Right ventricle myocardium superior (tissue), 1 donor: Measurements from ENCODE around the gene IFITM5. TPM values are rescaled to one million over a fixed set of nuclear protein-coding genes. Genes with fewer than 3 reads are reported as not detected.
"Not testable (repeated sequence)": the region's sequence is repeated elsewhere in the genome, so short reads cannot be mapped to it uniquely, and the experiment has no call there.

Experiments
- ATAC-seq: fragments of 200-7000 bp; cut with Tn5 transposase; one replicate; pipeline ENCODE4 v1.9.1; 2020; ENCODE audit warnings: mild to moderate bottlenecking; ENCODE audit not compliant: poor library complexity
- DNase-seq: peaks from one replicate; pipeline ENCODE4 v3.0.0-alpha.2; 2020
- intact Hi-C: fragments of 100-400 bp; cut with DNase I; formaldehyde crosslinking; loops from one replicate; pipeline ENCODE4 v1.11.2; 2022
- total RNA-seq: library from RNA; stranded (reverse); fragmentation: NEBNext Ultra II Directional; extraction: Animal tissue kit (Norgen Biotek cat#: 25700); gene quantifications from one replicate; pipeline ENCODE4 v1.2.1, GENCODE V29; 2021
- donor health status: DM: no; HTN: yes; CAD: no; lungs with severe emphysema.

IFITM5 gene
- total RNA-seq, 1 donor from 2014 or later, result not detected

DNA sequence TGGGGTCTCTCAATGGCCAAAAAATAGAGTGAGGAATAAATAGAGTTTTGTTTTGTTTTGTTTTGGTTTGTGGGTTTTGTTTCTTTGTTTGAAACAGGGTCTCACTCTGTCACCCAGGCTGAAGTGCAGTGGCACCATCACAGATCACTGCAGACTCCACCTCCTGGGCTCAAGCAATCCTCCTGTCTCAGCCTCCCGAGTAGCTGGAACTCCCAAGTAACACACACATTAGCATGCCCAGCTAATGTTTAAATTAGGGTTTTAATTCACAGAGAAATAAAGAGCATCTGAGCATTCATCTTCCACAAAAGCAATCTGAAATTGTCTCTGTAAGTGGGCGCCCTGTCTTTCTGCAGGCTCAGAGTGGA lies 30.5 kb upstream of the IFITM5 start:
- intact Hi-C loops, result no loop called here
- ATAC-seq (no peak), DNase-seq (no peak)

DNA sequence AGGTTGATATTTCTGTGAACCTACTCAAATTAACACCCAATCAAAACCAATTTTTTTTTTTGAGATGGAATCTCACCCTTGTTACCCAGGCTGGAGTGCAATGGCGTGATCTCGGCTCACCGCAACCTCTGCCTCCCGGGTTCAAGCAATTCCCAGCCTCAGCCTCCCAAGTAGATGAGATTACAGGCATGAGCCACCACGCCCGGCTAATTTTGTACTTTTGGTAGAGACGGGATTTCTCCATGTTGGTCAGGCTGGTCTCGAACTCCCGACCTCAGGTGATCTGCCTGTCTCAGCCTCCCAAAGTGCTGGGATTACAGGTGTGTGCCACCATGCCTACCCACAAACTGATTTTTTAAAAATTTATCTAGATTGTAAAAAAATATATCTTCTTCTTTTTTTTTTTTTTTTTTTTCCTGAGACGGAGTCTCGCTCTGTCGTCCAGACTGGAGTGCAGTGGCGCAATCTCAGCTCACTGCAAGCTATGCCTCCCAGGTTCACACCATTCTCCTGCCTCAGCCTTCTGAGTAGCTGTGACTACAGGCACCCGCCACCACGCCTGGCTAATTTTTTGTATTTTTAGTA lies 29.3 kb upstream of the IFITM5 start:
- DNase-seq, ATAC-seq, intact Hi-C loops: not testable (repeated sequence)

DNA sequence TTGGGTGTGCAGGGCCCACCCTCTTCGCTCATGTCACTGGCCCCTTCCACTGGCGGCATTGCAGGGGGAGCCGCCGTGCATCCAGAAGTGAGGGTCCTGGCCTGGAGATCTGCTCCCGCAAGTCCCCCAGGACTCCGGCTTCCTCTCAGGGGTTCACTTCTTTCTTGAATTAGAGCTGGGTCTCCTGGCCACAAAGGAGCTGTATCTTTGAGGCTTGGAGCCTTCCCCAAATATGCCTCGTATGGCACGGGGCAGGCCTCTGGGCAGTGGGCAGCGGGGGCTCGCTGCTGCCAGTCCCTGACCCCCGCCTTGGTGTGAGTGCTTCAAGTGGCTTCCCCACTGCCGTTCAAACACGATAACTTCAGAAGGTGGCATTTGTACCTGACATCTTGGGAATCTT lies 28.7 kb upstream of the IFITM5 start:
- intact Hi-C loops, result no loop called here
- no peak for ATAC-seq
- DNase-seq, result peak; percentile 30

DNA sequence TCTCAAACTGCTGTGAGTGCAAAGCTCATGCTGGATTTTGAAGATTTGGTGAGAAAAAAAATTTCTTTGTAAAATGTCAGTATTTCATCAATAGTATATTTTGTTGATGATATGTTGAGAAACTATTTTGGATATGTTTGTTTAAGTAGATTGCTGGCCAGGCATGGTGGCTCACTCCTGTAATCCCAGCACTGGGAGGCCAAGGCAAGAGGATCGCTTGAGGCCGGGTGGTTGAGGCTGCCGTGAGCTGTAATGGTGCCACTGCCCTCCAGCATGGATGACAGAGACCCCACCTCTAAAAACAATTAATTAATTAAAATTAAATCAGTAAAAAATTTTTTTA lies 28.2 kb upstream of the IFITM5 start:
- DNase-seq, result no peak
- intact Hi-C loops, result no loop called here
- ATAC-seq, result no peak

DNA sequence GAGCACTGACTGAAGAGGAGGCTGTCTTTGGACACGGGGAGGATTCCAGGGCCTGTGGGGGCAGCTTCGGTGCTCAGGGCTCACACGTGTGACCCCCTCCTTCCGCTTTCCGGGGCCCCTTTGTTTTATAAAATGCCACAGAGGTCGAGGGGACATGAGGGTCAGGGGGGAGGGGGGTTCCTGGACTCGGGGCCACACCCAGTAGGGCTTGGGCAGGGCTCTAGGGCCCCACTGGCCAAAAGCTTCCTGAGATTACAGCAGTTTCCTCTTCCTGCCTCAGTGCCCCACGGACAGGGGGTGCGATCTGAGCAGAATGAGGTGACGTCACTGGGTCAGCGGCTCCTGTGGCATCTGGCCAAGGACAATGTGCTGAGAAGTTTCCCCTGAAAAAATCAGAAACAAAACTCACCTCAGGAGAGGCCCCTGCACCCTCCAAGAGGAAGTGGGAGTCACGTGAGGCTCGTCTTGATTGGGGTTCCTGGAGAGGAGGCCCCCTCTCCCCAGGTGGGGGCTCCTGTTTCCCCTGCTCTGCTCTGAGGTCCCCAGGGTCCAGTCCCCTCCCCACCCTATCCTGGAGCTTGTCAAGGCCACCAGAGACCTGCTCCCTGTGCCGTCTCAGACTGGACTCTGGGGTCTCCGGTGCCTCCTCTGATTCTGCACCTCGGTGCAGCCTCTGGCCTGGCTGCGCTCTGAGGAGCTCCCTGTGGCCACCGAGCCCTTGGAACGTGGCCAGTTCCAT lies 27.7 kb upstream of the IFITM5 start:
- intact Hi-C loops, result no loop called here
- DNase-seq, result peak; percentile 94
- peak; percentile 85 for ATAC-seq

DNA sequence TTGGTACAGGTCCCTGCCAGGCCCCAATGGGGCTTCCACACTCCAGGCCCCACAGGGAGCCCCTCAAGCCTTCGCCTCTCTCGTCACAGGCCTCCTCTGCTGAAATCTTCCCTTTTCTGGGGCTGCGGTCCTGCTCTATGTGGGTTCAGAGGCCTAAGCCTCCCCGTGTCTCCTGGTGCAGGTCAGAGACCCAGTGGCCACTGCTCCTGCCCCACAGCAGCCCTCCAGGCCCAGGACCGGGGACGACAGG lies 27.2 kb upstream of the IFITM5 start:
- intact Hi-C loops, result no loop called here
- ATAC-seq (no peak), DNase-seq (no peak)

DNA sequence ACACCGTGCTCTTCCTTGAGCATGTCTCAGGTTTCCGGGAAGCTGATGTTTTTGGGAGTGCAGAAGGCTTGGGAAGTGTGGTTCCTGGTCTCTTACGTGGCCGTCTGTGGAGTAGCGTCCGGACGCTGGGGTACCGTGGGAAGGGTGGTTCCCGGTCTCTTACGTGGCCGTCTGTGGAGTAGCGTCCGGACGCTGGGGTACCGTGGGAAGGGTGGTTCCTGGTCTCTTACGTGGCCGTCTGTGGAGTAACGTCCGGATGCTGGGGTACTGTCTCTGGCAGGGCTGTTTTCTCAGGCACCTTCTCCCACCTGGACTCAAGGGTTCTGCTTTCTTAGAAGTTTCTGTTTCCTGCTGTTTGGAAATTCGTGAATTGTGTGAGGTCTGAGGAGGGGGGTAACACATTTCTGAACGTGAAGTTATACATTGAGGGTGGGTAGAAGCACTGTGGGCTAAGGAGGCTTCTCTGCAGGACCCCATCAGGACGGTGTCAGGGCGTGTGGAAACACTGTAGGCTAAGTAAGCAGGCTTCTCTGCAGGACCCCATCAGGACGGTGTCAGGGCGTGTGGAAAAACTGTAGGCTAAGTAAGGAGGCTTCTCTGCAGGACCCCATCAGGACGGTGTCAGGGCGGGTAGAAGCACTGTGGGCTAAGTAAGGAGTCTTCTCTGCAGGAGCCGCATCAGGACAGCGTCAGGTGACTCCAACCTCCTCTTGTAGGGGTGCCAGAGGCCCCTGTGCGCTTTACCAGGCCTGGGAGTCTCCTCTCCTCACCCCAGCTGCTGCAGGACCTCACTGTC lies 26.7 kb upstream of the IFITM5 start:
- DNase-seq (no peak), ATAC-seq (no peak)
- intact Hi-C loops, result no loop called here

DNA sequence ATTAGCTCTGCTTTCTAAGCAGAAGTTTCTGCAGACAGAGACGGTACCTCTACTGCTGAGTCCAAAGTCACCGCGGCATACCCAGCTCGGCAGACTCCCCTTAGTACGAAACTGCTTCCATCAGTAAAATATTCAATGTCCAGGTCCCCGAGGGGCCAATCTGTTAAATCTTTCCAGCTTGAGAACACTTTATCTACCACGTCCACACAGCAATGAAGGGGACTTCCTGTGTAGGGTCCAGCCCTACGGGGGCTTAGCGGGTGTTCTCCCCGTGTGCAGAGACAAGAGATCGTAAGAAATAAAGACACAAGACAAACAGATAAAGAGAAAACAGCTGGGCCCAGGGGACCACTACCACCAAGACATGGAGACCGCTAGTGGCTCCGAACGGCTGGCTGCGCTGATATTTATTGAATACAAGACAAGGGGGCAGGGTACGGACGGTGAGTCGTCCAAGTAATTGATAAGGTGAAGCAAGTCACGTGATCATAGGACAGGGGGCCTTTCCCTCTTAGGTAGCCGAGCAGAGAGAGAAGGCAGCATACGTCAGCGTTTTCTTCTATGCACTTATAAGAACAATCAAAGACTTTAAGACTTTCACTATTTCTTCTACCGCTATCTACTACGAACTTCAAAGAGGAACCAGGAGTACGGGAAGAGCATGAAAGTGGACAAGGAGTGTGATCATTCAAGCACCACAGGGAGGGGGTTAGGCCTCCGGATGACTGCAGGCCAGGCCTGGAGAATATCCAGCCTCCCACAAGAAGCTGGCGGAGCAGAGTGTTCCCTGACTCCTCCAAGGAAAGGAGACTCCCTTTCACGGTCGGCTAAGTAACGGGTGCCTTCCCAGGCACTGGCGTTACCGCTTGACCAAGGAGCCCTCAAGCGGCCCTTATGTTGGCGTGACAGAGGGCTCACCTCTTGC lies 25.5 kb upstream of the IFITM5 start:
- ATAC-seq, result peak; percentile 18
- intact Hi-C loops, result not testable (repeated sequence)
- peak; percentile 72 for DNase-seq

DNA sequence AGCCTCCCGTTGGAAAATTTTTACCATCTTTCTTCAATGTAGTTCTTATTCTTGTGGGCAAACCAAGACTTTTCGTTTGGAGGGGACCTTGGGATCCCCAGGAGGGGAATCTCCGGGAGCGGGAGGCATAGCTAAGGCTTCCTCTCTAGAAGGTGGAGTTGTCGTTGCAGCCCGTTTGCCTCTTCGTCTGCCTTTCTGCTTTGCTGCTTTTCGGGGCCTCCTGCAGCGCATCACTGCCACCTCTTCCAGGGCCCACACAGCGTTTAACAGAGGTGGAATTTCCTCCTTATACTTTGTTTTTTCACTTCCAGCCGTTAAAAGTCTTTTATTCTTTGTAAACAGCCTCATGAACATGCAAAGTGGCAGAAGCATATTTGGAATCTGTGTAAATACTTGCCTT lies 24.8 kb upstream of the IFITM5 start:
- ATAC-seq, result no peak
- intact Hi-C loops, result no loop called here
- no peak for DNase-seq

DNA sequence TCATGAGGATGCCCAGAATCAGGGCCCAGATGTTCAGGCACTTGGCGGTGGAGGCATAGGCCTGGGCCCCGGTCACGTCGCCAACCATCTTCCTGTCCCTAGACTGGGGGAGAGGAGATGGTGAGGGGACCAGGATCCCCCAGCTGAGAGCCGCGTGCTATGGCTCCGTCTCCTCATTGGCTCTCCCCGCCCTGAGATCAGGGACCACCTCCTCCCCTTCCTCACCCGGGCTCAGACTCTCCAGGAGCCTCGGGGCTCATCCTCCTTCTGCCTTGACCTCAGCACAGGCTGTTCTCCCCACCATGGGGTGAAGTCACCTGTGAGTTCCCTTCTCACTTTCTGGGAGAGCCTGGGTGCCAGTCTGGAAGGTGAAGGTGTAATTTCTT lies 20.6 kb upstream of the IFITM5 start:
- intact Hi-C loops, DNase-seq: not testable (repeated sequence)
- peak; percentile 2 for ATAC-seq

DNA sequence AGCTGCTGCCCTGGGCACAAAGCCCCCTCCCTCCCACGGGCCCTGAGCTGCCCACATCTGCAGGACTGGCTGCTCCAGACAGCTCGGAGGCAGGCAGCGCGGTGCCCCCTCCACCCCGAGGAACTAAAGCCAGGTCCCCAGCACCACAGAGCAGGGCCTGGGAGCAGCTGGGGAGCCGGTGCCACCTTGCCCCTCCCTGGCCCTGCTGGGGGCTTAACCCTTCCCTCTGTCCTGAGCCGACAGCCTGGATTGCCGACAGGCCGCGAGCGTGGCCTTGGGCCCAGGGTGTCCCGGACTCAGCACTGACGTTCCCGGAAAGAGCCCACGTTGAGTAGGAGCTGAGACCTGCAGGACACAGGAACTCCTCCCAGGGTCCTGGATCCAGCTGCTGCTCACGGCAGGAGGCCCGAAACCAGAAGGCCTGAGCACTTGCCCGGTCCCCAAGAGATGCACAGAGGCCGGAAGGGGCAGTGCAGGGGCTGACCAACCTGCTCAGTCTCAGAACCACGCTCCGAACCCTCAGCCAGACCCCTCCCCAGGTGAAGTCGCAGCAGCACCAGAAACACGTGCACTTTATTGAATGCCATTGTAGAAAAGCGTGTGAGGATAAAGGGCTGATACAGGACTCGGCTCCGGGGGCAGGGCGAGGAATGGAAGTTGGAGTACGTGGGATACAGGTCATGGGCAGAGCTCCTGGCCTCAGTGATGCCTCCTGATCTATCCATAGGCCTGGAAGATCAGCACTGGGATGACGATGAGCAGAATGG lies 20.0 kb upstream of the IFITM5 start:
- DNase-seq, intact Hi-C loops: not testable (repeated sequence)
- peak; percentile 34 for ATAC-seq

DNA sequence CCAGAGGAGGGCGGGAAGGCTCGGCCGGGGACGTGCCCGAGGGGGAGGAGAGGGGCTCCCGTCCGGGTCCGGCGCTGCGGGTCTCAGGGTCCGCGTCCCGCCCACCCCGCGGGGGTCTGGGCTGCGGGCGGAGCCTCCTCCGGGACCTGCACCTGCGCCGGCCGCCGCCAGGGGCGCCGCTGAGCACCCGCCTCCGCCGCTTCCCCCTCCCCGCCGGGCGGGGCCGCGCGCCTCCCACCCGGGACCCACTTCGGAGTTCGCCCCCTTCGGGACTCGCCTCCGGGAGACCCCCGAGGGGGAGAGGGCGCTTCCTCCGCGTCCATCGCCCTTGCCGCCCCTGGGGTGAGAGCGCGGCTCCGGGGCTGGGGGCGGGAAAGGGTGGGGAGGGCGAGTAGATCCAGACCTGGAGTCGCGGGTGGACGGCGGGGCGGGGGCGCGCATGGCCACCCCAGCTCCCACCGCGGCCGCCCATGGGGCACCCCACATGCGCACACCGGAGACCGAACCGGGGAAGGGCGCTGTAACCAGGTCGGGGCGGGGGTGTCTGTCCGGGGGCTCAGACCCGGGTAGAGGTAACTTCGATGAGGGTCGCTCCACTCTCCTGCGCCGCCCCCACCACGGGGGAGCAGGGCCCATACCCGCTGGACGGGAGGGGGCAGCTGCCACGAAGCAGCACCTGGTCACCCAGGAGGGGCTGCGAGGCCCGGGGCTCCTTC lies 19.2 kb upstream of the IFITM5 start:
- intact Hi-C loops, DNase-seq: not testable (repeated sequence)
- peak; percentile 73 for ATAC-seq

DNA sequence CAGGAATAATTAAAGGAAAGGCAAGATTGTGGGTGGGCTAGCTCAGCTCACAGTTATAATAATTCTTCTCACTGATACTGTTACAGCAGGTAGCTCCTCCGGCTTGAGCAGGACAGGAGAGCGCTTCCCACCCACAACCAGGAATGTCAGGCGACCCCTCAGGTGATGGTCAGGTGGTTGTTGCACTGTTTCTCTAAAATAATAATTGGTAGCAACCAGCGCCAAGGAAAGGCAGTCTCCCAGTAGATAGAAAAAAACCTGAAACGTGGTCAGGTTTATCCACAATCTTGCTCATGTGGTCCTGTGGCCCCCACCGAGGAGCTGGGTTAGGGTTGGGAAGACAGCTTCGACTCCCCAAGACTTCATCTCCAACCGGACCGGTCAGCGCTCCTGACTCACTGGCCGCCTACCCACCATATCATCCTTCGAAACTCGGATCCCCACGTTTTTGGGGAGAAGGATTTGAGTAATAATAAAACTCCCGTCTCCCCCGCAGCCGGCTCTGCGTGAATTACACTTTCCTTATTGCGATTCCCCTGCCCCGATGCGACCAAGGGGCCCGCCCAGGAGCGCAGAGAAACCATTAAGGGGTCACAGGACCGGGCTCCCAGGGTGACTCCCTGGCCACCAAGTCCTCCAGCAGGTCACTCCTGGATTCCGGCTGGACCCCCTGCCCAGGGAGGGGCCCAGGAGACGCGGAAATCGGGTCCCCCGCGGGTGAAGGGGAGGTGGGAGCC lies 18.5 kb upstream of the IFITM5 start:
- intact Hi-C loops, result not testable (repeated sequence)

DNA sequence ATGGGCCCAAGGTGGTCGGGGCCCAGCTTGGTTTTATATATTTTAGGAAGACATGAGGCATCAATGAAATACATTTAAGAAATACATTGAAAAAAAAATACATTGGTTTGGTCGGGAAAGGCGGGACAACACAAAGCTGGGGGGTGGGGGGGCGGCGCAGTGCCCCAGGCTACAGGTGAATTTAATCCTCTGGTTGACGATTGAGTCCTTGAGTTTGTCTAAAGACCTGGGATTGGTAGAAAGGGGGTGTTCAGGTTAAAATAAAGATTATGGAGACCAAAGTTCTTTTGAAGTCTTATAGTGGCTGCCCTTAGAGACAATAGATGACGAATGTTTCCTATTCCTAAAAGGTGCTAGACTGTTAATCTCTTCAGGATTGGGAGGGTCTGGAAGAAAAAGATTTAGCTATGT lies 17.6 kb upstream of the IFITM5 start:
- ATAC-seq (no peak), DNase-seq (peak; percentile 32)
- intact Hi-C loops, result no loop called here

More for the DNA sequence above, 18.5 kb upstream of the IFITM5 start:
- DNase-seq, result peak; percentile 37
- not testable (repeated sequence) for ATAC-seq

DNA sequence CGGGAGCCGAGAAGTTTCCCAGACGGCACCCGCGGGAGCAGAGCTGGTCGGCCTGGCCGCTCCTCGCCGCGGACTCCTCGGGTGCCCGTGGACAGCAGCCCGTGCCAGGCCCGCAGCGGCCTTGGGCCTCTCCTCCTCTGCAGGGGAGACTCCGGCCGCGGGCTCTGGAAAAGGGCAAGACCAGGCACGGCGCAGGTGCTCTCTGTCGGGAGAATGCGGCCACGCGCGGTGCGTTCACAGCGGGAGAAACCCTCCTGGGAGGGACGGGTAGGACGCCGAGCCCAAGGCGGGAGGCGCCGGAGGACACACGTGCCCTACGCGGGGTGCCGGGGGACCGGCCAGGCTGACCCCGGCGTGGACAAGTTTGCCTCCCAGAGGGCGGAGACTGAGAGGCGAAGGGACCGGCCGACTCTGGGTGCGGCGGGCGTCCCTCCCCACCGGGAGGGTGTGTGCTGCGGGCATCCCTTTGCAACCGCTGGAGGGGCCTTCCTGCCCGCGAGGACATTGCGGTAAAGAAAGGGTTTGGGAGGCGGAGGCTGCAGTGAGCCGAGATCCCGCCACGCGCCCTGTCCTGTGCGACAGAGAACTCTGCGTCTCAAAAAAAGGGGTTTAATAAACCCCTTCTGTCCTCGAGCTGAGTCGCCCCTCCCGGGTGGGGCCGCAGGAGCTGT lies 16.8 kb upstream of the IFITM5 start:
- DNase-seq (peak; percentile 54), ATAC-seq (no peak)
- intact Hi-C loops, result no loop called here

DNA sequence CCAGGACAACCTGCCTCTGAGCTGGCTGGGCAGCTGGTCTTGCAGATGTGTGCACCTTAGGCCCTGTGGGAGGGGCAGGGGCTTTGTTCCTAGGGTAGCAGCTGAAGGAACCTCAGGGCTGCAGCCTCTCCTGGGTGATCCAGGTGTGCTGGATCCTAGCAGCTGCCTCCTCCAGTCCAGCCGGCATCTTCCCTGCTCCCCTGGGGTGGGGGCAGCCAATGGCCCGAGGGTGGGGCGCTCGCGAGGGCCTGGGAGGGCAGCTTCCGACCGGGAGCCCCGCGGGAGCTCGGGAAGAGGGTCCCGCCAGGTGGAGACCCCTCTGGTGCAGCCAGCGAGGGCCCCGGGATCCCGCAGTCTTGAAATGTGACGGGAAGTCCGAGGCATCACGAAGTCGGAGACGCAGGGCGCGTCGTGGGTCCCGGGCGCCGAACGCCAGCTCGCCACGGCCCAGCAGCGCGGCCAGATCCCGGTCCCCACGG lies 16.2 kb upstream of the IFITM5 start:
- intact Hi-C loops, result no loop called here
- DNase-seq (peak; percentile 40), ATAC-seq (no peak)
